Measurements from ENCODE around the gene KBTBD8. TPM values are rescaled to one million over a fixed set of nuclear protein-coding genes. Genes with fewer than 3 reads are reported as not detected.

Gene KBTBD8
- 2.7 and 5.9 TPM in 2 replicates for total RNA-seq

GRCh38 chr3:66998113-66998903 is at the start of gene KBTBD8:
KBTBD8 (plus strand) TSS chr3:66998307; CDS start chr3:66998356, 49 bp downstream.
- DNase-seq (ENCODE audit: low read depth, low spot score), result peak; percentile 94

- no peak for DNase-seq (ENCODE audit: low read depth, low spot score)
Observed at GRCh38 chr3:66948838-66949237, 49.3 kb upstream of the KBTBD8 start.

- DNase-seq (ENCODE audit: low read depth, low spot score), result no peak
Observed at GRCh38 chr3:66949898-66950297, 48.2 kb upstream of the KBTBD8 start.

- no peak for DNase-seq (ENCODE audit: low read depth, low spot score)
Observed at GRCh38 chr3:66952357-66952756, 45.8 kb upstream of the KBTBD8 start.

GRCh38 chr3:66953934-66954445 is 44.1 kb upstream of the KBTBD8 start:
- no peak for DNase-seq (ENCODE audit: low read depth, low spot score)

- no peak for DNase-seq (ENCODE audit: low read depth, low spot score)
Observed at GRCh38 chr3:66956742-66957141, 41.4 kb upstream of the KBTBD8 start.

GRCh38 chr3:66957367-66957766 is 40.7 kb upstream of the KBTBD8 start:
- DNase-seq (ENCODE audit: low read depth, low spot score), result no peak

GRCh38 chr3:66958067-66958466 is 40.0 kb upstream of the KBTBD8 start:
- no peak for DNase-seq (ENCODE audit: low read depth, low spot score)

GRCh38 chr3:66962664-66963063 is 35.4 kb upstream of the KBTBD8 start:
- no peak for DNase-seq (ENCODE audit: low read depth, low spot score)

- no peak for DNase-seq (ENCODE audit: low read depth, low spot score)
Observed at GRCh38 chr3:66971245-66971644, 26.9 kb upstream of the KBTBD8 start.

GRCh38 chr3:66971891-66972551 is 26.1 kb upstream of the KBTBD8 start:
- peak; percentile 19 for DNase-seq (ENCODE audit: low read depth, low spot score)

- DNase-seq (ENCODE audit: low read depth, low spot score), result no peak
Observed at GRCh38 chr3:66980791-66981190, 17.3 kb upstream of the KBTBD8 start.

- no peak for DNase-seq (ENCODE audit: low read depth, low spot score)
Observed at GRCh38 chr3:66983101-66983500, 15.0 kb upstream of the KBTBD8 start.

GRCh38 chr3:66985336-66985920 is 12.7 kb upstream of the KBTBD8 start:
- no peak for DNase-seq (ENCODE audit: low read depth, low spot score)

- no peak for DNase-seq (ENCODE audit: low read depth, low spot score)
Observed at GRCh38 chr3:66986406-66986805, 11.7 kb upstream of the KBTBD8 start.

- no peak for DNase-seq (ENCODE audit: low read depth, low spot score)
Observed at GRCh38 chr3:66989241-66989640, 8.9 kb upstream of the KBTBD8 start.

- no peak for DNase-seq (ENCODE audit: low read depth, low spot score)
Observed at GRCh38 chr3:66989860-66990696, 8.0 kb upstream of the KBTBD8 start.

GRCh38 chr3:66991459-66991858 is 6.6 kb upstream of the KBTBD8 start:
- no peak for DNase-seq (ENCODE audit: low read depth, low spot score)

GRCh38 chr3:66993082-66993481 is 5.0 kb upstream of the KBTBD8 start:
- DNase-seq (ENCODE audit: low read depth, low spot score), result no peak

GRCh38 chr3:66994588-66994987 is 3.5 kb upstream of the KBTBD8 start:
- no peak for DNase-seq (ENCODE audit: low read depth, low spot score)

GRCh38 chr3:66996696-66997095 is 1.4 kb upstream of the KBTBD8 start:
- DNase-seq (ENCODE audit: low read depth, low spot score), result no peak

Measured in pulmonary artery endothelial cell (primary cell).